NCI-H2196 treated with DMSO at 0.1 percent for 48 hours (cell line): Measurements from ENCODE around the gene PDE8B.

Experiments
- DNase-seq: peaks from one replicate; lab custom pipeline; 2025; ENCODE audit not compliant: unreplicated experiment; lab: John Stamatoyannopoulos, UW

PDE8B gene

GRCh38 chr5:77229887-77230286, 19.4 kb downstream of the PDE8B start:
- no peak for DNase-seq

- no peak for DNase-seq
Observed at GRCh38 chr5:77230727-77231470, 20.4 kb downstream of the PDE8B start.

GRCh38 chr5:77231471-77232138, 21.1 kb downstream of the PDE8B start:
- DNase-seq: no peak

- no peak for DNase-seq
Observed at GRCh38 chr5:77232574-77233358, 22.3 kb downstream of the PDE8B start.

GRCh38 chr5:77235846-77236721, 25.6 kb downstream of the PDE8B start:
- DNase-seq: no peak

- no peak for DNase-seq
Observed at GRCh38 chr5:77239126-77239741, 28.8 kb downstream of the PDE8B start.

GRCh38 chr5:77241444-77241843, 31.0 kb downstream of the PDE8B start:
- no peak for DNase-seq

GRCh38 chr5:77249475-77249874, 39.0 kb downstream of the PDE8B start:
- DNase-seq: no peak

- DNase-seq: no peak
Observed at GRCh38 chr5:77250021-77250420, 39.5 kb downstream of the PDE8B start.

GRCh38 chr5:77251921-77252320, 41.4 kb downstream of the PDE8B start:
- no peak for DNase-seq

- no peak for DNase-seq
Observed at GRCh38 chr5:77255617-77256016, 45.1 kb downstream of the PDE8B start.

- DNase-seq: no peak
Observed at GRCh38 chr5:77256406-77256805, 45.9 kb downstream of the PDE8B start.

GRCh38 chr5:77258652-77259051, 48.2 kb downstream of the PDE8B start:
- no peak for DNase-seq

- no peak for DNase-seq
Observed at GRCh38 chr5:77259476-77259875, 49.0 kb downstream of the PDE8B start.

GRCh38 chr5:77262697-77263096, 52.2 kb downstream of the PDE8B start:
- no peak for DNase-seq

GRCh38 chr5:77266291-77266690, 55.8 kb downstream of the PDE8B start:
- DNase-seq: no peak

- DNase-seq: no peak
Observed at GRCh38 chr5:77267496-77267895, 57.0 kb downstream of the PDE8B start.

GRCh38 chr5:77272206-77272605, 61.7 kb downstream of the PDE8B start:
- DNase-seq: no peak

GRCh38 chr5:77277759-77278158, 67.3 kb downstream of the PDE8B start:
- DNase-seq: no peak

GRCh38 chr5:77280036-77280435, 69.6 kb downstream of the PDE8B start:
- no peak for DNase-seq

- DNase-seq: no peak
Observed at GRCh38 chr5:77281969-77282336, 71.5 kb downstream of the PDE8B start.
